ENCODE data around the gene HLCS.

HLCS gene

DNA sequence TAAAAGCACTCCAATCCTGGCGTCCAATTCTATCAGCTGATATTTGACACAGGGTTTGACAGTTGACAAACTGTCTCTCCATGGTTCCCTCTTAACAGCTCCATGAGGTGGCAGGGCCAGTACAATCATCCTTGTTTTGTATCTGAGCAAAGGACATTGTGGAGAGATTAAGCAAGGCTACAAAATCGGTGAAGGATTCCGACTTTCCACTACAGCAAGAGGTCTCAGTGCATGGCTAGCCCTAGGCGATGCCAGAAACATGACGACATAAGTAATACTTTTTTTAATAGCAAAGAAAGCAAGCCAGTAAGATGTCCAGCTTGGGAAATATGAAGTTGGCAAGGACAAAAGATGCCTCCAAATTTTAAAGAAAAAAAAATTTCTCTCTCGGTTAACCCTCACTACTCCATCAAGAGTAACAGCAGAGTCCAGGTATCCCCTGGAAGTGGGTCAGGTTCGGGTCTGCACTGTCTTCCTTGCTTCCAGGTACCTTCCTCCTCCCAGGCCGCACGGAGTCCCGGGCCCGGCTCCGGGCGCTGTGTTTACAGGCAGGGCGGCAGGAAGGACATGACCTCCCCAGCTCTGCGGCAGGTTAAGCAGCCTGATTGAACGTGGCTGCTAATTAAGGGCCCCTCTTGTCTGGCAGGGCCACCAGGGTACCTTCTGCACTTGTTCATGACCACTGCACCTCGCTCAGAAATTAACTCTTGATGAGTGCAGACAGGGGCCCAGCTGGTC lies 161.4 kb downstream of the HLCS start:
- DNase-seq (ENCODE audit: extremely low spot score) = no peak
- ChIA-PET CTCF (interaction anchor here (0.7 kb wide), 1 partner anchor 10 kb away, joined by 3 read pairs; no protein-coding TSS in a partner anchor), POLR2A (no interaction called here)
- TF ChIP-seq, protein P1, sequence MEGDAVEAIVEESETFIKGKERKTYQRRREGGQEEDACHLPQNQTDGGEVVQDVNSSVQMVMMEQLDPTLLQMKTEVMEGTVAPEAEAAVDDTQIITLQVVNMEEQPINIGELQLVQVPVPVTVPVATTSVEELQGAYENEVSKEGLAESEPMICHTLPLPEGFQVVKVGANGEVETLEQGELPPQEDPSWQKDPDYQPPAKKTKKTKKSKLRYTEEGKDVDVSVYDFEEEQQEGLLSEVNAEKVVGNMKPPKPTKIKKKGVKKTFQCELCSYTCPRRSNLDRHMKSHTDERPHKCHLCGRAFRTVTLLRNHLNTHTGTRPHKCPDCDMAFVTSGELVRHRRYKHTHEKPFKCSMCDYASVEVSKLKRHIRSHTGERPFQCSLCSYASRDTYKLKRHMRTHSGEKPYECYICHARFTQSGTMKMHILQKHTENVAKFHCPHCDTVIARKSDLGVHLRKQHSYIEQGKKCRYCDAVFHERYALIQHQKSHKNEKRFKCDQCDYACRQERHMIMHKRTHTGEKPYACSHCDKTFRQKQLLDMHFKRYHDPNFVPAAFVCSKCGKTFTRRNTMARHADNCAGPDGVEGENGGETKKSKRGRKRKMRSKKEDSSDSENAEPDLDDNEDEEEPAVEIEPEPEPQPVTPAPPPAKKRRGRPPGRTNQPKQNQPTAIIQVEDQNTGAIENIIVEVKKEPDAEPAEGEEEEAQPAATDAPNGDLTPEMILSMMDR (IDR thresholded peaks at IDR 0.05; ENCODE audit: control extremely low read depth, extremely low read depth, low read depth, missing control alignments) = no peak

DNA sequence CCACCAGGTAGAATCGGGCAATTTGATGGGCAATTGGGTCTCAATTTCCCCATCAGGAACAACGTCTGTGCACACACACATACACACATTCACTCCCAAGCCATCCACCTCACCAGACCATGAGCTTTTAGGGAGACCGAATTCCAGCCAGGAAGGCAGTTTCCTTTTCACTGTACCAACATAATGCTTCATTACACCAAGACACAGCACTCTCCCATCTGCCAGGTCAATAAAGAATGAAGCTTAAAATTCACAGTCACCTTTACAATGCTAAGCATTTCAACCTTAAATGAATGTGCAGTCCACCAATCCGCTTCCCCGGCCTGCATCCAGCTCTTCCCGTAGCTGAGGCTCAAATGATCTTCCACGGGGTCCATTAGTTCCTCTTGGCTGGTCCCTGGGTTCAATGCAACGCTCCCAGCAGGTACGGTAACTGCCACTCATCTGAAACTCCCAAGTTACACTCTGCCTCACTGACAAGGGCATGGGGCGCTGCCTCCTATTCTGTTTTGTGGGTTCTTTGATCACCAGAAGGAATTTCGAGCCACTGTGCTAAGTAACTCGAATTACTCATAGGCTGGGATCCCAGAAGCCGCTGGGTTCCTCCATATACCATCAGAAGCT lies 162.5 kb downstream of the HLCS start:
- no peak for DNase-seq (ENCODE audit: extremely low spot score)
- POLR2A ChIA-PET = no interaction called here
- CTCF ChIA-PET = interaction anchor here (0.7 kb wide), 1 partner anchor 9 kb away, joined by 3 read pairs; no protein-coding TSS in a partner anchor
- TF ChIP-seq, protein P1 (IDR thresholded peaks at IDR 0.05; ENCODE audit: control extremely low read depth, extremely low read depth, low read depth, missing control alignments) = no peak

GRCh38 chr21:36803051-36803645 lies 163.3 kb downstream of the HLCS start:
- CTCF ChIA-PET = no interaction called here
- no peak for DNase-seq (ENCODE audit: extremely low spot score)
- TF ChIP-seq, protein P1 (IDR thresholded peaks at IDR 0.05; ENCODE audit: control extremely low read depth, extremely low read depth, low read depth, missing control alignments) = no peak
- POLR2A ChIA-PET = no interaction called here

- ChIA-PET POLR2A (no interaction called here), CTCF (interaction anchor here (0.9 kb wide), 1 partner anchor 33 kb away, joined by 3 read pairs; no protein-coding TSS in a partner anchor)
- DNase-seq (ENCODE audit: extremely low spot score) = no peak
- TF ChIP-seq, protein P1 (IDR thresholded peaks at IDR 0.05; ENCODE audit: control extremely low read depth, extremely low read depth, low read depth, missing control alignments) = no peak
Observed at GRCh38 chr21:36800734-36801133, 165.7 kb downstream of the HLCS start.

DNA sequence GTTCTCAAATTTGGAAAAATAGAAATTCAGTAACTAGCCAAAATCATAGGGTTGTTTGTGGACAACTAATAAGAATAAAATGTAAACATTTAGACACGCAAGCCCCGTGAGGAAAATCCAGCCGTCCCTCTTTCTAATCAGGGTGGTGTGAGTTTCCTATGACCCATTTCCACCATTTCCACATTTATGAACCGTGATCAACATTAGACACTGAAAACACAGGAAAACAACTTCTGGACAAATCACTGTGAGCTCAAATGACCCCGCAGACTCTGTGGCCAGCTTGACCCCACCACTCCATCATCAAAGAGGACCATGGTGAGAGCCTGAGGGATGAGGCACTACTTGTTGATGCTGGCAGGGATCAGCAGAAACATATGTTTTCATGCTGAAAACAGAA lies 166.6 kb downstream of the HLCS start:
- CTCF ChIA-PET = interaction anchor here (0.9 kb wide), 1 partner anchor 33 kb away, joined by 3 read pairs; no protein-coding TSS in a partner anchor
- POLR2A ChIA-PET = no interaction called here
- TF ChIP-seq, protein P1 (IDR thresholded peaks at IDR 0.05; ENCODE audit: control extremely low read depth, extremely low read depth, low read depth, missing control alignments) = no peak
- no peak for DNase-seq (ENCODE audit: extremely low spot score)

DNA sequence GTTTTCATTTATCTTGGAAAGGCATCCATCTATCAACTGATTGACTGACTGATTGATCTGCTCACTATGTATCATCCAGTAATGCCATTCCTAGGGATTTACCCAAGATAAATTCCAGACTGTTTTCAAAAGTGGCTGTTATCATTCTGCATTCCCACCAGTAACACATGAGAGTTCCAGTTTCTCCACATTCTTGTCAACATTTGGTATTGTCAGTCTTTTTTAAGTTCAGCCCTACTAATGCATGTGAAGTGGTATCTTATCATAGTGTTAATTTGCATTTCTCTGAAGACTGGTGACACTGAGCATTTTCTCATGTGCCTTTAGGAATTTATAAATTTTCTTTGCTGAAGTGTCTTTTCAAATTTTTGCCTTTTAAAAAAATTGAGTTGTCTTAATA lies 168.0 kb downstream of the HLCS start:
- POLR2A ChIA-PET = no interaction called here

More for the DNA sequence above, 168.0 kb downstream of the HLCS start:
- TF ChIP-seq, protein P1 (IDR thresholded peaks at IDR 0.05; ENCODE audit: control extremely low read depth, extremely low read depth, low read depth, missing control alignments) = no peak
- DNase-seq (ENCODE audit: extremely low spot score) = no peak
- CTCF ChIA-PET = interaction anchor here (1.5 kb wide), 1 partner anchor 8 kb away, joined by 3 read pairs; no protein-coding TSS in a partner anchor

Measured in GM10248 (cell line).